Measurements from ENCODE around the gene CHKB. TPM values are rescaled to one million over a fixed set of nuclear protein-coding genes. Genes with fewer than 3 reads are reported as not detected.

CHKB gene
- total and polyA plus RNA-seq, 2 of the 8 experiments (the other 6 are each of a cell fraction or from before 2014, with no cell fraction given): 27.9 to 42.2 TPM

- TF ChIP-seq USF2 (IDR thresholded peaks at IDR 0.05; ENCODE audit: low read length): no peak
Measured at GRCh38 chr22:50556703-50557102, 25.9 kb downstream of the CHKB start (continued).
